ENCODE measurements around the gene STIMATE. TPM values are rescaled to one million over a fixed set of nuclear protein-coding genes. Genes with fewer than 3 reads are reported as not detected.

The STIMATE gene
- total and polyA plus RNA-seq, 10 of the 15 experiments (the other 5 are each of a cell fraction or from before 2014, with no cell fraction given) = 0.24 to 24.1 (median 15.4) TPM

DNA sequence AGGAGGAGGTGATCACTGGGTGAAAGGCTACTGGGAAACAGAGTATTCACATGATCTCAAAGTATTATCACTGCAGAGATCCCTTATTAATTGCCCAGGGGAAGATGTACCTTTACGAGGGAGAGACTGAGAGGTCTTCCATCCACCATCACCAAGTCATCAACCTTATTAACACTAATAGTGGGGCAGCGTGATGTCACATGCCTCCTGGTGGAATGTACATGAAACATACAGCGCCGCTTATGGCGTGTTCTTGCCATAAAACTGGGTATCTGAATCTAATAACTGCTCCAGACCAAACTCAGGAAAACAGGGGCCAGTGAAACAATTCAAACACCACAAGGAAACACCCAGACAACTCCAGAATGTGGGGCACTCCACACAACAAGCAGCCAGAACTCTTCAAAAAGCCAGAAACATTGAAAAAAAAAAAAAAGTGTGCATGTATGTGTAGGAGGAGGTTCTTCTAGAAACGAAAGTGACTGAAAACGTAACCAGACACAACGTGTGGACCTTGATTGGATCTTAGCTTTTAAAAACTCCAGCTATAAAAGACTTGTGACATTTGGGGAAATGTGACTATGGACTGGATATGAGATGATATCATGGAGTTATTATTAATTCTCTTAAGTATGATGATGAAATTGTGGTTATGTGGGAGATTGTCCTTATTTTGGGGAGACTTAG lies 4.6 kb downstream of the STIMATE start (continued):
- TF ChIP-seq, protein P1, sequence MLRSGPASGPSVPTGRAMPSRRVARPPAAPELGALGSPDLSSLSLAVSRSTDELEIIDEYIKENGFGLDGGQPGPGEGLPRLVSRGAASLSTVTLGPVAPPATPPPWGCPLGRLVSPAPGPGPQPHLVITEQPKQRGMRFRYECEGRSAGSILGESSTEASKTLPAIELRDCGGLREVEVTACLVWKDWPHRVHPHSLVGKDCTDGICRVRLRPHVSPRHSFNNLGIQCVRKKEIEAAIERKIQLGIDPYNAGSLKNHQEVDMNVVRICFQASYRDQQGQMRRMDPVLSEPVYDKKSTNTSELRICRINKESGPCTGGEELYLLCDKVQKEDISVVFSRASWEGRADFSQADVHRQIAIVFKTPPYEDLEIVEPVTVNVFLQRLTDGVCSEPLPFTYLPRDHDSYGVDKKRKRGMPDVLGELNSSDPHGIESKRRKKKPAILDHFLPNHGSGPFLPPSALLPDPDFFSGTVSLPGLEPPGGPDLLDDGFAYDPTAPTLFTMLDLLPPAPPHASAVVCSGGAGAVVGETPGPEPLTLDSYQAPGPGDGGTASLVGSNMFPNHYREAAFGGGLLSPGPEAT (IDR thresholded peaks at IDR 0.05; ENCODE audit: low read depth) = peak; percentile 62; the same call in 1 of the 2 replicates
- peak; percentile 68; the same call in 1 of the 2 replicates for TF ChIP-seq NBN (IDR thresholded peaks at IDR 0.05)
- TF ChIP-seq, protein P2, sequence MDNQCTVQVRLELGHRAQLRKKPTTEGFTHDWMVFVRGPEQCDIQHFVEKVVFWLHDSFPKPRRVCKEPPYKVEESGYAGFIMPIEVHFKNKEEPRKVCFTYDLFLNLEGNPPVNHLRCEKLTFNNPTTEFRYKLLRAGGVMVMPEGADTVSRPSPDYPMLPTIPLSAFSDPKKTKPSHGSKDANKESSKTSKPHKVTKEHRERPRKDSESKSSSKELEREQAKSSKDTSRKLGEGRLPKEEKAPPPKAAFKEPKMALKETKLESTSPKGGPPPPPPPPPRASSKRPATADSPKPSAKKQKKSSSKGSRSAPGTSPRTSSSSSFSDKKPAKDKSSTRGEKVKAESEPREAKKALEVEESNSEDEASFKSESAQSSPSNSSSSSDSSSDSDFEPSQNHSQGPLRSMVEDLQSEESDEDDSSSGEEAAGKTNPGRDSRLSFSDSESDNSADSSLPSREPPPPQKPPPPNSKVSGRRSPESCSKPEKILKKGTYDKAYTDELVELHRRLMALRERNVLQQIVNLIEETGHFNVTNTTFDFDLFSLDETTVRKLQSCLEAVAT (IDR thresholded peaks at IDR 0.05) = peak; percentile 93
- TF ChIP-seq SREBF1 (IDR thresholded peaks at IDR 0.05; ENCODE audit: low read length) = no peak
- peak; percentile 93 for TF ChIP-seq ZNF384 (IDR thresholded peaks at IDR 0.05; ENCODE audit: borderline replicate concordance, low read depth, low read length)
- TF ChIP-seq HCFC1 (IDR thresholded peaks at IDR 0.05; ENCODE audit: low read length) = no peak
- TF ChIP-seq IKZF2 (IDR thresholded peaks at IDR 0.05) = no peak
- TF ChIP-seq CHD1 (IDR thresholded peaks at IDR 0.05; ENCODE audit: low read depth, low read length) = no peak
- no peak for TF ChIP-seq BACH1 (IDR thresholded peaks at IDR 0.05; ENCODE audit: borderline replicate concordance)
- TF ChIP-seq, protein P3, sequence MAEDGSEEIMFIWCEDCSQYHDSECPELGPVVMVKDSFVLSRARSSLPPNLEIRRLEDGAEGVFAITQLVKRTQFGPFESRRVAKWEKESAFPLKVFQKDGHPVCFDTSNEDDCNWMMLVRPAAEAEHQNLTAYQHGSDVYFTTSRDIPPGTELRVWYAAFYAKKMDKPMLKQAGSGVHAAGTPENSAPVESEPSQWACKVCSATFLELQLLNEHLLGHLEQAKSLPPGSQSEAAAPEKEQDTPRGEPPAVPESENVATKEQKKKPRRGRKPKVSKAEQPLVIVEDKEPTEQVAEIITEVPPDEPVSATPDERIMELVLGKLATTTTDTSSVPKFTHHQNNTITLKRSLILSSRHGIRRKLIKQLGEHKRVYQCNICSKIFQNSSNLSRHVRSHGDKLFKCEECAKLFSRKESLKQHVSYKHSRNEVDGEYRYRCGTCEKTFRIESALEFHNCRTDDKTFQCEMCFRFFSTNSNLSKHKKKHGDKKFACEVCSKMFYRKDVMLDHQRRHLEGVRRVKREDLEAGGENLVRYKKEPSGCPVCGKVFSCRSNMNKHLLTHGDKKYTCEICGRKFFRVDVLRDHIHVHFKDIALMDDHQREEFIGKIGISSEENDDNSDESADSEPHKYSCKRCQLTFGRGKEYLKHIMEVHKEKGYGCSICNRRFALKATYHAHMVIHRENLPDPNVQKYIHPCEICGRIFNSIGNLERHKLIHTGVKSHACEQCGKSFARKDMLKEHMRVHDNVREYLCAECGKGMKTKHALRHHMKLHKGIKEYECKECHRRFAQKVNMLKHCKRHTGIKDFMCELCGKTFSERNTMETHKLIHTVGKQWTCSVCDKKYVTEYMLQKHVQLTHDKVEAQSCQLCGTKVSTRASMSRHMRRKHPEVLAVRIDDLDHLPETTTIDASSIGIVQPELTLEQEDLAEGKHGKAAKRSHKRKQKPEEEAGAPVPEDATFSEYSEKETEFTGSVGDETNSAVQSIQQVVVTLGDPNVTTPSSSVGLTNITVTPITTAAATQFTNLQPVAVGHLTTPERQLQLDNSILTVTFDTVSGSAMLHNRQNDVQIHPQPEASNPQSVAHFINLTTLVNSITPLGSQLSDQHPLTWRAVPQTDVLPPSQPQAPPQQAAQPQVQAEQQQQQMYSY (CRISPR knock-in tag; IDR thresholded peaks at IDR 0.05) = no peak
- peak; percentile 23; the same call in 1 of the 2 replicates for TF ChIP-seq JUND (IDR thresholded peaks at IDR 0.05; ENCODE audit: low read depth, low read length)
- no peak for TF ChIP-seq MTA3 (IDR thresholded peaks at IDR 0.05; ENCODE audit: borderline replicate concordance, low read length)
- no peak for TF ChIP-seq ZNF274 (IDR thresholded peaks at IDR 0.05; ENCODE audit: insufficient read depth, insufficient read length)
- TF ChIP-seq HDGF (IDR thresholded peaks at IDR 0.05) = peak; percentile 87; the same call in 1 of the 2 replicates
- TF ChIP-seq NFYB (IDR thresholded peaks at IDR 0.05; ENCODE audit: insufficient read depth, low read depth, low read length) = no peak
- peak; percentile 20; the same call in 1 of the 2 replicates for TF ChIP-seq CREM (IDR thresholded peaks at IDR 0.05; ENCODE audit: low read depth)
- TF ChIP-seq CHD4 (IDR thresholded peaks at IDR 0.05) = no peak
- no peak for TF ChIP-seq POLR2A (IDR thresholded peaks at IDR 0.05; ENCODE audit: low read depth, low read length)
- peak; percentile 66; the same call in 1 of the 2 replicates for TF ChIP-seq SMARCA5 (IDR thresholded peaks at IDR 0.05)
- TF ChIP-seq RUNX3 (IDR thresholded peaks at IDR 0.05; ENCODE audit: low read length) = peak; percentile 53
- peak; percentile 68 for TF ChIP-seq ATF7 (IDR thresholded peaks at IDR 0.05; ENCODE audit: low read depth)
- TF ChIP-seq, protein P4, sequence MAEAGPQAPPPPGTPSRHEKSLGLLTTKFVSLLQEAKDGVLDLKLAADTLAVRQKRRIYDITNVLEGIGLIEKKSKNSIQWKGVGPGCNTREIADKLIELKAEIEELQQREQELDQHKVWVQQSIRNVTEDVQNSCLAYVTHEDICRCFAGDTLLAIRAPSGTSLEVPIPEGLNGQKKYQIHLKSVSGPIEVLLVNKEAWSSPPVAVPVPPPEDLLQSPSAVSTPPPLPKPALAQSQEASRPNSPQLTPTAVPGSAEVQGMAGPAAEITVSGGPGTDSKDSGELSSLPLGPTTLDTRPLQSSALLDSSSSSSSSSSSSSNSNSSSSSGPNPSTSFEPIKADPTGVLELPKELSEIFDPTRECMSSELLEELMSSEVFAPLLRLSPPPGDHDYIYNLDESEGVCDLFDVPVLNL (IDR thresholded peaks at IDR 0.05; ENCODE audit: low read depth, low read length) = no peak
- TF ChIP-seq, protein P5, sequence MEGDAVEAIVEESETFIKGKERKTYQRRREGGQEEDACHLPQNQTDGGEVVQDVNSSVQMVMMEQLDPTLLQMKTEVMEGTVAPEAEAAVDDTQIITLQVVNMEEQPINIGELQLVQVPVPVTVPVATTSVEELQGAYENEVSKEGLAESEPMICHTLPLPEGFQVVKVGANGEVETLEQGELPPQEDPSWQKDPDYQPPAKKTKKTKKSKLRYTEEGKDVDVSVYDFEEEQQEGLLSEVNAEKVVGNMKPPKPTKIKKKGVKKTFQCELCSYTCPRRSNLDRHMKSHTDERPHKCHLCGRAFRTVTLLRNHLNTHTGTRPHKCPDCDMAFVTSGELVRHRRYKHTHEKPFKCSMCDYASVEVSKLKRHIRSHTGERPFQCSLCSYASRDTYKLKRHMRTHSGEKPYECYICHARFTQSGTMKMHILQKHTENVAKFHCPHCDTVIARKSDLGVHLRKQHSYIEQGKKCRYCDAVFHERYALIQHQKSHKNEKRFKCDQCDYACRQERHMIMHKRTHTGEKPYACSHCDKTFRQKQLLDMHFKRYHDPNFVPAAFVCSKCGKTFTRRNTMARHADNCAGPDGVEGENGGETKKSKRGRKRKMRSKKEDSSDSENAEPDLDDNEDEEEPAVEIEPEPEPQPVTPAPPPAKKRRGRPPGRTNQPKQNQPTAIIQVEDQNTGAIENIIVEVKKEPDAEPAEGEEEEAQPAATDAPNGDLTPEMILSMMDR (IDR thresholded peaks at IDR 0.05 in 2 of 3, conservative IDR thresholded peaks at IDR 0.05 in 1 of 3; ENCODE audit: control insufficient read depth in 2 of 3, extremely low read depth in 1 of 3, insufficient read depth in 1 of 3, low read depth in 3 of 3, low read length in 3 of 3) = peak; percentile 34 to 42 (median 41)

Data from GM12878 (cell line).